KOPT-K1 (cell line): ENCODE measurements around the gene C17orf113.

Experiments
- H3K27ac ChIP-seq: fragments of 200-600 bp; sonication (generic); 2 replicates; pipeline ENCODE4 v1.5.1; 2016; ENCODE audit warnings: antibody characterized with exemption, mild to moderate bottlenecking, low read depth, low read length; ENCODE audit not compliant: poor library complexity, severe bottlenecking
- H3K36me3 ChIP-seq: fragments of 200-600 bp; sonication (generic); 2 replicates; pipeline ENCODE4 v1.5.1; 2017; ENCODE audit warnings: antibody characterized with exemption, mild to moderate bottlenecking, low read length, moderate library complexity; ENCODE audit not compliant: insufficient read depth
- H3K9me3 ChIP-seq: fragments of 200-600 bp; sonication (generic); 2 replicates; pipeline ENCODE4 v1.5.1; 2017; ENCODE audit warnings: antibody characterized with exemption, low read length, mild to moderate bottlenecking; ENCODE audit not compliant: insufficient read depth, poor library complexity, severe bottlenecking

Gene C17orf113

DNA sequence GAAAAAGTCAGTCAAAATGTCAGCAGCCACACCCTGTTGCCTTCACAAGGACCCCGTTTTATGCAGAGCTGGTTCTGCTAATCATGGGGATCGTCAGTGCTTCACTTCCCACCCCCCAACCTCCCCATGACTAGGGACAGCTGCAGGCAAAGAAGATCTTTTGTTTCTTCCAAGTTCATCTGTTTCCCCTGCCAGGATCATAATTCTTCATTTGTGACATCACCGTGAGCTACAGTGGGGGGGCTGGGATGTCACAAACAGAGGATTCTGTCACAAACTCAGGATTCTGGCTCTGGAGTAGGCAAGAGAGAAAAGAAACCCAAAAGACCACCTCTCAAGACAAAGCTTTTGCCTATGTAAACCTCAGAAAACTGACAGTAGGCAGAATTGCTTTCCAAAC, 57.8 kb downstream of the C17orf113 start:
- Histone ChIP-seq H3K9me3 (no peaks in the 10 kb centered on the region), H3K27ac (no peak overlapping the region), H3K36me3 (peaks cover 98% of the 10 kb centered on the region)

DNA sequence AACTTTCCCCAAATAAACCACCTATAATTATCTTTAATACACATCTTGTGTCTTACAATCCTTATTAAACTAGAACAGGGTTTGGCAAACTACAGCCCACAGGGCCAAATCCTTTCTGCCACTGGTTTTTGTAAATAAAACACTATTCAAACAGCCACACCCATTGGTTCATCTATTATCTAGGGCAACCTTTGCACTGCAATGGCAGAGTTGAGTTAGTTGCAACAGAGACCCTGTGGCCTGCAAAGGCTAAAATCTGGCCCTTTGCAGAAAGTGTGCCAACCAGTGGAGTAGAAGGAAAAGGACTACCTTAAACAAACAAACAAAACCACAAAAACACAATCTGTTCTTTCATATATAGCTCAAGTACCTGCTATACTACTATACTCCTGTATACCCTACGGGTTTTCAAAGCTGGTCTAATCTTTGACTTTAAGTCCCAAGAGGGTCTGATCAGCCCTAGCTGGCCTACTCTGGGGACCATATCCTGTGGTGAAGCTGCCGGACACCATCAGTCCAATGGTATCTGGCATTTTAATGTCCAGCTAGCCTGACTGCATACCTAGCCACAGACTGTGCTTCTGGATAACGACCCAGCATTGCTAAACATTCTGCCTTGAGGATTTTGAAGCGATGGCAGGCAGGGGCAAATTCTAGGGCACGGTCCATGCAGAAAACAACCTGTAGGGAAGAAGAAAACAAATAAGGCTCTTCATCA, 60.5 kb downstream of the C17orf113 start:
- H3K36me3 ChIP-seq = peaks cover 98% of the 10 kb centered on the region
- H3K27ac ChIP-seq = no peak overlapping the region
- H3K9me3 ChIP-seq = no peaks in the 10 kb centered on the region

DNA sequence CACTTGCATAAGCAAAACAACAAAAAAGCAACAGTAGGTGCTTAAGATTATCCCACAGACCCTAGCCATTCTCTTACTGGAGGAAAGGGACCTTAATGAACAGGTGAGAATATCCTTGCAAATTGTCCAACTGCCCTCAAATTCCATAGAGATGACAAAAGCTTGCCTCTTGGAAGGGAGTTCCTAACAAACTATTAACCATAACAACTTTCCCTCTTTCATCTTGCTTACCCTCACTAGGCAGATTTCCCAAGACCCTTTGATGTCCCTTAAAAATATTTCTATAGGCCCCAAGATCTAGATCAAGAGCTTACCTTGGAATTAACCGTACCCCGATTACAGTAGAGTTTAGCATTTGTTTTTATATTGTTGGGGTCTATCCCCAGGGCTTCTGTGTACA, 62.0 kb downstream of the C17orf113 start:
- Histone ChIP-seq H3K36me3 (peaks cover 100% of the 10 kb centered on the region), H3K9me3 (no peaks in the 10 kb centered on the region), H3K27ac (no peak overlapping the region)
